ENCODE measurements around the gene ZEB2. TPM values are rescaled to one million over a fixed set of nuclear protein-coding genes. Genes with fewer than 3 reads are reported as not detected.

ZEB2 gene
- total and polyA plus RNA-seq, 2 of the 13 experiments (the other 11 are each of a cell fraction or from before 2014, with no cell fraction given), result 0.07 TPM; not detected in 1

DNA sequence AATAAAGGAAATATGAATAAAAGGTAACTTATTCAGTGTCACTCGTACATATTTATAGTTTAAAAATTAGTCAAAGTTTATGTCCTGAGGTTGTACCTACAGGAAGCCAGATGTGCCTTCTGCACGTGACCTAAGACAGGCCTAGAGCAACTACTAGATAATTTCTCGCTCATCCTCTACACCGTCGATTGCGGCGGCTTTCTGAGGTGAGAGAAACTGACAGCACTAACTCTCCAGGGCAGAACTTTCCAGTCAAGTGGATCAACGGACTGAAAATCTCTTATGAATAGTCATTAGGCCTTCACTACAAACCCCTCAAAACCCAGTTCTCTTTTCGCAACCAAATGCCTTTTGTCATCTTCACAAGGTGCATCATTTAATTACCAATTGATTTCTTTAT is 54.2 kb downstream of the ZEB2 start:
- Histone ChIP-seq H2AFZ (ENCODE audit: low read length) (no peak overlapping the region), H4K20me1 (ENCODE audit: insufficient read depth, low read length) (no peaks in the 10 kb centered on the region), H3K27ac (ENCODE audit: extremely low read length, insufficient read depth, low read length) (no peak overlapping the region), H3K4me2 (ENCODE audit: low read depth, low read length) (no peak overlapping the region), H3K9ac (ENCODE audit: insufficient read depth, low read depth, low read length) (no peak overlapping the region), H3K4me1 (ENCODE audit: insufficient read depth, low read length) (no peaks in the 10 kb centered on the region), H3K4me3 (replicated peaks in 1 of 3; ENCODE audit: insufficient read depth in 1 of 3, low read depth in 2 of 3, low read length in 3 of 3) (no peak overlapping the region), H3K79me2 (ENCODE audit: insufficient read depth, low read length) (no peaks in the 10 kb centered on the region), H3K27me3 (ENCODE audit: control insufficient read depth in 1 of 2, insufficient read depth in 2 of 2, low read length in 2 of 2) (no peaks in the 10 kb centered on the region), H3K9me3 (ENCODE audit: low read length) (no peaks in the 10 kb centered on the region), H3K36me3 (replicated peaks in 1 of 2; ENCODE audit: control insufficient read depth in 1 of 2, insufficient read depth in 2 of 2, low read length in 2 of 2) (no peaks in the 10 kb centered on the region)
- FAIRE-seq (no peak), DNase-seq (ENCODE audit: low spot score) (no peak), ATAC-seq (no peak)
- CTCF ChIA-PET (ENCODE audit: low intra/inter-chr PET ratio, low total read pairs), result no interaction called here
- WGBS (ENCODE audit: low lambda C conversion rate), result 40% methylated on average over 9 of the region's 9 CpGs
- no TSS peak for BruUV-seq (replicated peaks)
- in situ Hi-C loops (cut with HindIII; ENCODE audit: extremely low pct_ligation_motif_present, low pct_unique_long_range_greater_than_20kb) (no loop called here), intact Hi-C loops (cut with micrococcal nuclease; ENCODE audit: unreplicated experiment) (no loop called here)
- no peak for TF ChIP-seq TCF7L2 (IDR thresholded peaks at IDR 0.05; ENCODE audit: low read depth, low read length)
- no peak for TF ChIP-seq PRPF4 (IDR thresholded peaks at IDR 0.05; ENCODE audit: low read depth, low read length, poor library complexity, severe bottlenecking)
- TF ChIP-seq SRF (IDR thresholded peaks at IDR 0.05; ENCODE audit: low read depth, low read length), result no peak
- TF ChIP-seq SETDB1 (CRISPR knock-in tag; IDR thresholded peaks at IDR 0.05; ENCODE audit: borderline replicate concordance), result no peak
- no peak for TF ChIP-seq NFATC3 (CRISPR knock-in tag; IDR thresholded peaks at IDR 0.05)
- no peak for TF ChIP-seq CCDC6 (CRISPR knock-in tag; IDR thresholded peaks at IDR 0.05)
- TF ChIP-seq ZEB1 (IDR thresholded peaks at IDR 0.05; ENCODE audit: insufficient replicate concordance, low read depth), result no peak
- TF ChIP-seq, protein P1, sequence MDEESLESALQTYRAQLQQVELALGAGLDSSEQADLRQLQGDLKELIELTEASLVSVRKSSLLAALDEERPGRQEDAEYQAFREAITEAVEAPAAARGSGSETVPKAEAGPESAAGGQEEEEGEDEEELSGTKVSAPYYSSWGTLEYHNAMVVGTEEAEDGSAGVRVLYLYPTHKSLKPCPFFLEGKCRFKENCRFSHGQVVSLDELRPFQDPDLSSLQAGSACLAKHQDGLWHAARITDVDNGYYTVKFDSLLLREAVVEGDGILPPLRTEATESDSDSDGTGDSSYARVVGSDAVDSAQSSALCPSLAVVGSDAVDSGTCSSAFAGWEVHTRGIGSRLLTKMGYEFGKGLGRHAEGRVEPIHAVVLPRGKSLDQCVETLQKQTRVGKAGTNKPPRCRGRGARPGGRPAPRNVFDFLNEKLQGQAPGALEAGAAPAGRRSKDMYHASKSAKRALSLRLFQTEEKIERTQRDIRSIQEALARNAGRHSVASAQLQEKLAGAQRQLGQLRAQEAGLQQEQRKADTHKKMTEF (CRISPR knock-in tag; IDR thresholded peaks at IDR 0.05), result no peak
- no peak for TF ChIP-seq KMT2A (CRISPR knock-in tag; IDR thresholded peaks at IDR 0.05)
- TF ChIP-seq, protein P2, sequence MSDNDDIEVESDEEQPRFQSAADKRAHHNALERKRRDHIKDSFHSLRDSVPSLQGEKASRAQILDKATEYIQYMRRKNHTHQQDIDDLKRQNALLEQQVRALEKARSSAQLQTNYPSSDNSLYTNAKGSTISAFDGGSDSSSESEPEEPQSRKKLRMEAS (IDR thresholded peaks at IDR 0.05), result no peak
- no peak for TF ChIP-seq CHCHD3 (CRISPR knock-in tag; IDR thresholded peaks at IDR 0.05)
- TF ChIP-seq REL (CRISPR knock-in tag; conservative IDR thresholded peaks at IDR 0.05), result no peak
- TF ChIP-seq SIN3B (IDR thresholded peaks at IDR 0.05; ENCODE audit: low read length), result no peak
- TF ChIP-seq ZNF235 (CRISPR knock-in tag; IDR thresholded peaks at IDR 0.05; ENCODE audit: borderline replicate concordance), result no peak
- TF ChIP-seq SRSF9 (IDR thresholded peaks at IDR 0.05; ENCODE audit: borderline replicate concordance, insufficient read depth, low read depth, low read length, poor library complexity, severe bottlenecking), result no peak
- TF ChIP-seq THYN1 (CRISPR knock-in tag; IDR thresholded peaks at IDR 0.05; ENCODE audit: borderline replicate concordance, low read depth), result no peak
- TF ChIP-seq ARID2 (CRISPR knock-in tag; IDR thresholded peaks at IDR 0.05; ENCODE audit: borderline replicate concordance), result no peak
- TF ChIP-seq MAZ (IDR thresholded peaks at IDR 0.05; ENCODE audit: borderline replicate concordance, low read depth, low read length), result no peak
- TF ChIP-seq MAZ (CRISPR knock-in tag; IDR thresholded peaks at IDR 0.05; ENCODE audit: low read depth), result no peak
- TF ChIP-seq RCOR2 (CRISPR knock-in tag; IDR thresholded peaks at IDR 0.05), result no peak
- POLR2A ChIA-PET, result no interaction called here

Data from HepG2 (cell line).